HCT116 (cell line): ENCODE results near the gene SCYGR1. TPM values are rescaled to one million over a fixed set of nuclear protein-coding genes. Genes with fewer than 3 reads are reported as not detected.

Experiments
- ATAC-seq: fragments of 200-7000 bp; cut with Tn5 transposase; 2 replicates; pipeline ENCODE4 v1.9.1; 2020; ENCODE audit warnings: mild to moderate bottlenecking, moderate library complexity
- BruUV-seq: library from RNA; stranded (reverse); fragments of 400-500 nt; replicated peaks from 2 replicates; lab custom pipeline; 2021; lab: Mats Ljungman, UMichigan
- CTCF ChIA-PET: fragments of 300-600 bp; sonication (Branson Sonifier 250); formaldehyde crosslinking; loops from one replicate; lab custom pipeline; 2021; ENCODE audit warnings: antibody characterized with exemption; lab: Charles Lee
- POLR2A ChIA-PET: fragments of 300-600, 350-600 bp; sonication (Branson Sonifier 250); formaldehyde crosslinking; loops from one replicate; lab custom pipeline; 2021; ENCODE audit warnings: antibody characterized with exemption; lab: Charles Lee
- RAD21 ChIA-PET, 2 experiments: fragments of 300-600 bp; sonication (Branson Sonifier 250); formaldehyde crosslinking; loops; one replicate each; lab custom pipeline; 2023; ENCODE audit warnings: low total read pairs in 2 of 2; ENCODE audit not compliant: uncharacterized antibody in 2 of 2, unreplicated experiment in 2 of 2, low non-redundant PET in 1 of 2; lab: Charles Lee
- DNase-seq: peaks from one replicate; pipeline ENCODE4 v3.0.0-alpha.2; 2010; ENCODE audit warnings: low read depth, low spot score
- H2AFZ ChIP-seq: fragments of 200-600 bp; shearing (Covaris generic), sonication (generic); 2 replicates; pipeline ENCODE4 v1.6.1; 2017; ENCODE audit warnings: low read depth, mixed run types, mixed read lengths, antibody characterized with exemption, low read length; ENCODE audit not compliant: poor library complexity, severe bottlenecking
- H3K27ac ChIP-seq: 2 replicates; pipeline ENCODE4 v1.5.1; 2012; ENCODE audit warnings: low read depth, low read length
- H3K27me3 ChIP-seq: fragments of 200-600 bp; sonication (generic); 2 replicates; pipeline ENCODE4 v1.6.1; 2016; ENCODE audit warnings: mixed run types, low read length, mixed read lengths; ENCODE audit not compliant: insufficient read depth
- H3K36me3 ChIP-seq, 2 experiments: fragments of 200-500 bp in 1 of 2; fragments of 200-600 bp in 1 of 2; sonication (Bioruptor generic) in 1 of 2; sonication (generic) in 1 of 2; 2 replicates each; pipeline versions ENCODE4 v1.5.1 to v1.6.1; 2014 to 2016; ENCODE audit warnings: low read length in 2 of 2, inconsistent platforms in 1 of 2, mixed read lengths in 1 of 2, mixed run types in 1 of 2; ENCODE audit not compliant: insufficient read depth in 2 of 2, control insufficient read depth in 1 of 2
- H3K4me1 ChIP-seq, 2 experiments: fragments of 200-600 bp in 1 of 2; sonication (generic) in 1 of 2; 2 replicates each; pipeline versions ENCODE4 v1.5.1 to v1.6.1; 2012 to 2017; ENCODE audit warnings: low read length in 2 of 2, inconsistent platforms in 1 of 2, mild to moderate bottlenecking in 1 of 2, mixed read lengths in 1 of 2, mixed run types in 1 of 2, moderate library complexity in 1 of 2; ENCODE audit not compliant: insufficient read depth in 2 of 2, control insufficient read depth in 1 of 2
- H3K4me2 ChIP-seq: fragments of 200-600 bp; sonication (generic); 2 replicates; pipeline ENCODE4 v1.6.1; 2017; ENCODE audit warnings: mixed run types, low read length, mixed read lengths
- H3K4me3 ChIP-seq, 2 experiments: fragments of 200-600 bp in 1 of 2; sonication (generic) in 1 of 2; replicated peaks in 1 of 2; 2 replicates each; pipeline ENCODE4 v1.5.1; 2011 to 2016; ENCODE audit warnings: low read length in 2 of 2, control low read depth in 1 of 2, low read depth in 1 of 2, mild to moderate bottlenecking in 1 of 2, mixed read lengths in 1 of 2, mixed run types in 1 of 2
- H3K79me2 ChIP-seq: fragments of 200-600 bp; sonication (generic); 2 replicates; pipeline ENCODE4 v1.6.1; 2017; ENCODE audit warnings: mild to moderate bottlenecking, mixed run types, low read length, moderate library complexity, mixed read lengths; ENCODE audit not compliant: insufficient read depth
- H3K9ac ChIP-seq: fragments of 200-600 bp; sonication (generic); 2 replicates; pipeline ENCODE4 v1.6.1; 2016; ENCODE audit warnings: low read length, mixed read lengths
- H3K9me2 ChIP-seq: fragments of 200-600 bp; sonication (generic), shearing (Covaris generic); 2 replicates; pipeline ENCODE4 v1.6.1; 2017; ENCODE audit warnings: mixed run types, mild to moderate bottlenecking, moderate library complexity; ENCODE audit not compliant: insufficient read depth
- H3K9me3 ChIP-seq, 2 experiments: fragments of 200-500 bp in 1 of 2; fragments of 200-600 bp in 1 of 2; sonication (Bioruptor generic) in 1 of 2; sonication (generic) in 1 of 2; 2 replicates each; pipeline ENCODE4 v1.6.1; 2014 to 2017; ENCODE audit warnings: low read length in 2 of 2, mixed read lengths in 2 of 2, inconsistent platforms in 1 of 2, low read depth in 1 of 2, mild to moderate bottlenecking in 1 of 2, mixed run types in 1 of 2, moderate library complexity in 1 of 2; ENCODE audit not compliant: control insufficient read depth in 1 of 2, insufficient read depth in 1 of 2
- H4K20me1 ChIP-seq: fragments of 200-600 bp; sonication (generic), shearing (Covaris generic); 2 replicates; pipeline ENCODE4 v1.6.1; 2017; ENCODE audit warnings: mixed run types, mild to moderate bottlenecking, moderate library complexity; ENCODE audit not compliant: insufficient read depth
- CBX3 ChIP-seq: IDR thresholded peaks from 2 replicates; pipeline ENCODE4 v1.6.1; 2012; ENCODE audit warnings: low read depth
- CTCF ChIP-seq, 3 experiments: fragments of 200-600 bp in 1 of 3; sonication (generic) in 1 of 3; IDR thresholded peaks in 2 of 3; conservative IDR thresholded peaks in 1 of 3; 2 replicates each; pipeline ENCODE4 v1.5.1; 2012 to 2017; ENCODE audit warnings: low read depth in 2 of 3, low read length in 2 of 3, antibody characterized with exemption in 1 of 3, borderline replicate concordance in 1 of 3, control low read depth in 1 of 3, mild to moderate bottlenecking in 1 of 3, mixed read lengths in 1 of 3, mixed run types in 1 of 3, moderate library complexity in 1 of 3; ENCODE audit not compliant: insufficient read depth in 1 of 3
- EGR1 ChIP-seq: IDR thresholded peaks from 2 replicates; pipeline ENCODE4 v1.6.1; 2012; ENCODE audit warnings: low read depth
- ELF1 ChIP-seq: IDR thresholded peaks from 2 replicates; pipeline ENCODE4 v1.6.1; 2012; ENCODE audit warnings: low read depth, borderline replicate concordance
- EZH2 ChIP-seq: fragments of 200-600 bp; sonication (generic); IDR thresholded peaks from 2 replicates; pipeline ENCODE4 v1.6.1; 2017; ENCODE audit warnings: antibody characterized with exemption, mixed run types
- EZH2phosphoT487 ChIP-seq: fragments of 200-600 bp; IDR thresholded peaks from 2 replicates; pipeline ENCODE4 v1.6.1; 2018; ENCODE audit warnings: antibody characterized with exemption, borderline replicate concordance
- JUND ChIP-seq: IDR thresholded peaks from 2 replicates; pipeline ENCODE4 v1.6.1; 2012
- POLR2A ChIP-seq: IDR thresholded peaks from 2 replicates; pipeline ENCODE4 v1.7.0; 2011; ENCODE audit warnings: borderline replicate concordance; ENCODE audit not compliant: insufficient read depth, insufficient read length; ENCODE audit errors: extremely low read depth
- POLR2AphosphoS5 ChIP-seq: IDR thresholded peaks from 2 replicates; pipeline ENCODE4 v1.6.1; 2011; ENCODE audit warnings: mild to moderate bottlenecking, low read depth, low read length, moderate library complexity
- RAD21 ChIP-seq: IDR thresholded peaks from 2 replicates; pipeline ENCODE4 v1.6.1; 2012; ENCODE audit warnings: low read depth, mild to moderate bottlenecking
- SIN3A ChIP-seq: IDR thresholded peaks from 2 replicates; pipeline ENCODE4 v1.6.1; 2012; ENCODE audit warnings: low read depth
- SP1 ChIP-seq: IDR thresholded peaks from 2 replicates; pipeline ENCODE4 v1.6.1; 2012; ENCODE audit warnings: low read depth
- SRF ChIP-seq: IDR thresholded peaks from 2 replicates; pipeline ENCODE4 v1.6.1; 2012; ENCODE audit warnings: low read depth
- TCF7L2 ChIP-seq: IDR thresholded peaks from 2 replicates; pipeline ENCODE4 v1.7.0; 2011; ENCODE audit warnings: borderline replicate concordance, inconsistent platforms; ENCODE audit not compliant: insufficient read depth, insufficient read length; ENCODE audit errors: extremely low read depth
- YY1 ChIP-seq: IDR thresholded peaks from 2 replicates; pipeline ENCODE4 v1.6.1; 2011; ENCODE audit warnings: low read length, low read depth, moderate library complexity, mild to moderate bottlenecking; ENCODE audit not compliant: insufficient replicate concordance; ENCODE audit errors: extremely low read depth
- ZBTB33 ChIP-seq: IDR thresholded peaks from 2 replicates; pipeline ENCODE4 v1.6.1; 2011; ENCODE audit warnings: mild to moderate bottlenecking, low read length, moderate library complexity; ENCODE audit not compliant: insufficient replicate concordance; ENCODE audit errors: extremely low read depth
- ZFX ChIP-seq: fragments of 450-650 bp; IDR thresholded peaks from 2 replicates; pipeline ENCODE4 v1.6.1; 2017
- ZNF274 ChIP-seq: fragments of 200-500 bp; sonication (Bioruptor generic); IDR thresholded peaks from 2 replicates; pipeline ENCODE4 v1.6.1; 2014; ENCODE audit warnings: mild to moderate bottlenecking, low read depth, low read length, inconsistent platforms
- intact Hi-C: fragments of 100-400 bp; cut with micrococcal nuclease; formaldehyde crosslinking; loops from 2 replicates; pipeline ENCODE4 v1.10.0; 2022
- total RNA-seq: library from RNA; stranded (reverse); gene quantifications from one replicate; pipeline ENCODE4 v1.2.1, GENCODE V29; 2021; ENCODE audit not compliant: unreplicated experiment
- TF ChIP-seq, protein P1 (sequence below): IDR thresholded peaks from 2 replicates; pipeline ENCODE4 v1.6.1; 2012
- TF ChIP-seq, protein P2 (sequence below): IDR thresholded peaks from 2 replicates; pipeline ENCODE4 v1.6.1; 2012

SCYGR1 gene
- total RNA-seq, 1 experiment from 2014 or later, result not detected

- BruUV-seq, result TSS peak; percentile 99
- ChIA-PET POLR2A (no interaction called here), CTCF (interaction anchor here (0.6 to 2.8 kb wide), 11 partner anchors 11 to 484 kb away, joined by 3 to 33 read pairs (median 3); no protein-coding TSS in a partner anchor), RAD21 (interaction anchor here in 1 of 2 experiments (0.7 to 1.4 kb wide), 2 partner anchors 231 to 359 kb away, joined by 3 to 7 read pairs; no protein-coding TSS in a partner anchor)
- Histone ChIP-seq H3K36me3 (no peaks in the 10 kb centered on the region), H3K9me2 (no peaks in the 10 kb centered on the region), H3K9ac (peak overlapping the region; percentile 34; the same call in 1 of the 2 replicates), H3K9me3 (no peaks in the 10 kb centered on the region), H4K20me1 (no peaks in the 10 kb centered on the region), H3K4me3 (0 out of 4 replicates have a peak overlapping the region, but pooled peaks of 1 of the 2 experiments have one; percentile 4), H3K27ac (peak overlapping the region; percentile 11; the same call in 1 of the 2 replicates), H2AFZ (peak overlapping the region; percentile 90), H3K4me2 (peak overlapping the region; percentile 64), H3K4me1 (peaks cover 6 to 27% of the 10 kb centered on the region in 2 experiments), H3K79me2 (no peaks in the 10 kb centered on the region), H3K27me3 (no peaks in the 10 kb centered on the region)
- intact Hi-C loops, result loop anchor here (1.0 to 10.0 kb wide), 6 partner anchors 66 to 478 kb away; partner anchors contain the start of gene AGFG1
- ATAC-seq (peak; percentile 92), DNase-seq (peak; percentile 94)
- TF ChIP-seq, protein P1, sequence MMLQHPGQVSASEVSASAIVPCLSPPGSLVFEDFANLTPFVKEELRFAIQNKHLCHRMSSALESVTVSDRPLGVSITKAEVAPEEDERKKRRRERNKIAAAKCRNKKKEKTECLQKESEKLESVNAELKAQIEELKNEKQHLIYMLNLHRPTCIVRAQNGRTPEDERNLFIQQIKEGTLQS, result no peak
- TF ChIP-seq TCF7L2, result peak; percentile 52
- TF ChIP-seq POLR2A, result no peak
- TF ChIP-seq SP1, result peak; percentile 66; the same call in 1 of the 2 replicates
- no peak for TF ChIP-seq EGR1
- TF ChIP-seq, protein P2, sequence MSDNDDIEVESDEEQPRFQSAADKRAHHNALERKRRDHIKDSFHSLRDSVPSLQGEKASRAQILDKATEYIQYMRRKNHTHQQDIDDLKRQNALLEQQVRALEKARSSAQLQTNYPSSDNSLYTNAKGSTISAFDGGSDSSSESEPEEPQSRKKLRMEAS, result peak; percentile 62
- peak; percentile 99 for TF ChIP-seq RAD21
- TF ChIP-seq ZBTB33, result no peak
- TF ChIP-seq EZH2phosphoT487, result no peak
- TF ChIP-seq ZNF274, result no peak
- TF ChIP-seq ZFX, result no peak
- TF ChIP-seq SRF, result no peak
- TF ChIP-seq EZH2, result no peak
- TF ChIP-seq POLR2AphosphoS5, result peak; percentile 47
- TF ChIP-seq CBX3, result peak; percentile 76
- peak; percentile 71 to 92 (median 84) for TF ChIP-seq CTCF (IDR thresholded peaks at IDR 0.05 in 2 of 3, conservative IDR thresholded peaks at IDR 0.05 in 1 of 3; ENCODE audit: borderline replicate concordance in 1 of 3, insufficient read depth in 1 of 3, low read depth in 2 of 3, low read length in 2 of 3)
- peak; percentile 31 for TF ChIP-seq YY1
- TF ChIP-seq JUND, result peak; percentile 26; the same call in 1 of the 2 replicates
- TF ChIP-seq SIN3A, result no peak
- no peak for TF ChIP-seq ELF1
Observed at GRCh38 chr2:227406177-227407031, 18.7 kb upstream of the SCYGR1 start.
